Fibroblast of skin of left quadriceps (primary cell): Measurements from ENCODE around the gene COL25A1.

Experiments used
- DNase-seq, 2 experiments: peaks; one replicate each; pipeline ENCODE4 v3.0.0-alpha.2; 2013; ENCODE audit warnings: low read depth in 2 of 2

The COL25A1 gene

DNA sequence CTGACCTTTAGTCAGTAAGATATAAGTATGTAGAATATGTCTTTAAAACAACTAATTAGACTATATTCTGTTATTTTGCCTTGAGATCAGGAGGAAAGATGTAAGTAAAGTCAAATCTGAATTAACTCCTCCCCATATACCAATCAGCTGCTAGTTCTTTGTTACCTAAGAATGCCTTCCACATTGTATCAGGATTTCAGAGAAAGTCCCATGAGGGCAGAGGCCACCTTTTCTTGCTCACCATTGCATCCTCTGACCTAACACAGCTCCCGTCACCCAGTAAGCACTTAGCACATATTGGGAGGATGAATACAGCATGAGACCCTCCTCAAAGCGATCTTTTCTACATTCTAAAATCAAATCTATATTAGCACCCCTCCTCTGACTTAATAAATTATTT, 87.0 kb downstream of the COL25A1 start:
- no peak for DNase-seq

DNA sequence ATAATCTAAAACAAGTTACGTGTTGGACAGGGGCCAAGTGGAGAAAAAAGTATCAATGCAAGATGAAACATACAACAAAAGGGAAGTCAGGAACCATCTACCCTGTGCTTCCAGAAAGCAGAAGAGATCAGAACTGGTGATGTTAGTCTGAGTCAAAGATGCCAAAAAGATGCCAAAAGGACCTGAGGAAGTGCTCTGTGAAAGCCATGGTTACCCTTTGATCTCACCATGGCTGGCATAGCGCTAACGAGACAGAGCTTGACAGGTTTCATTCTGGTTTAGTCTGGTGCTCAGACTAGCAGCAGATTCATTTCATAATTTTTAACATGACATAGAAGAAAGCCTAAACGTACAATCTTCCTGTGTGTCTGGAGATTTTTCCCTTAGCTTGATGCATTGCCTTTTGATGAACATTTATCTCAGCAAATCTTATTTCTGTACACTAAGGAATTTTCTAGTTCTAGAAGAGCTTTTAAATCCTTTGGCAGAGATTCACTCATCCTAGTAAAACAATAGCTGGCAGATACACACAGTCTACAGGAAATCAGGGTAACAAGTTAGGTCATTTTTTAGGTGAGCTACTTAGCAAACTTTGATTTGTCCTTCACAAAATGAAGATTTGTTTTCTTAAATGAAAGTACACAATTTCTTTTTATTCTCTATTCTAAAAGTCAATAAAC, 87.7 kb downstream of the COL25A1 start:
- no peak for DNase-seq

- no peak for DNase-seq
These were observed 89.4 kb downstream of the COL25A1 start for GRCh38 chr4:109213056-109213455.

- peak; percentile 12 to 21 for DNase-seq
These were observed 90.8 kb downstream of the COL25A1 start for GRCh38 chr4:109211671-109212070.

DNA sequence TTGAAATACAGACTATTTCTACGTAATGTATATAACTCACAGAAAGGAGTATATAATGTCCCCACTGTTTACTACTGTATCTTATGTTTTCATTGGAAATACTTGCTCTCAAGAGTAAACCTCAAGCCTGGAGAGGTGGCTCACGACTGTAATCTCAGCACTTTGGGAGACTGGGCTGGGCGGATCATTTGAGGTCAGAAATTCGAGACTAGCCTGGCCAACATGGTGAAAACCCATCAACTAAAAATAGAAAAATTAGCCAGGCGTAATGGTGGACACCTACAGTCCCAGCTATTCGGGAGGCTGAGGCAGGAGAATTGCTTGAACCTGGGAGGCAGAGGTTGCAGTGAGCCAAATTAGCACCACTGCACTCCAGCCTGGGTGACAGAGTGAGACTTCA, 92.8 kb downstream of the COL25A1 start:
- no peak for DNase-seq

DNA sequence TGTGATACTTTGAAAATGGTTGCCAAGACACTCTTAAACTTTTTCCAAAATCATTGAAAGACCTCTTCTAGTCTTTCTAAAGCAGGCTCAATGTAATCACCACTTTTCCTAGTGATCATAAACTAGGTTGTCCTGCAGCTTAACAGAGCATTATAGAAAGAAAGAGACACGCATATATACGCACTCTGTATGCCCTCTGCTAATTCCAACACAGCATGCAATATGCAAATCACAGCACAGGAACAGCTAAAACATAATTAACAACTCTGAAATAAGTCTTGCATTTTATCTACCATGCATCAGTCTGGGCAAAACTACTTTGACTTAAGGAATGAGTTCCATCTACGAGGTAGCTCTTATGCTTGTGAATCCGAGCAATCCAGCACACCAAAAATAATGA, 94.6 kb downstream of the COL25A1 start:
- DNase-seq, result no peak

DNA sequence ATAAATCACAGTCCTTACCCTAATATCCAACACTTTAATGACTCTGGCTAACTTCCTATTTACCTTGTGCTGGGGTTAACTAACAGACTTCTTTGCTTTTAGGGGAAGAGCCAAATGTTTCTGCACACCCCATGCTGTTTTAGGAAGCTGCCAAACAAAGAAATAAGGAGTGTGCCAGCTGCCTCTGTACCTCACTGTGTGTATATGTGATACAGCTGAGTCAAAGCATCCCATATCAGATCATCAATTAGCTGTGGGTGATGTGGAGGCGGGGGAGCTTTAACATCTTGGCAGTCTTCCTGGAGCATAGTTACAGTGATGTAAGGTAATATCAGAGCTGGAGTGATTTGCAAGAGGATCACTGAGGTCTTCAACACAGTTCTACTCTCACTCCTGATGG, 95.4 kb downstream of the COL25A1 start:
- DNase-seq, result peak; percentile 88 to 89

DNA sequence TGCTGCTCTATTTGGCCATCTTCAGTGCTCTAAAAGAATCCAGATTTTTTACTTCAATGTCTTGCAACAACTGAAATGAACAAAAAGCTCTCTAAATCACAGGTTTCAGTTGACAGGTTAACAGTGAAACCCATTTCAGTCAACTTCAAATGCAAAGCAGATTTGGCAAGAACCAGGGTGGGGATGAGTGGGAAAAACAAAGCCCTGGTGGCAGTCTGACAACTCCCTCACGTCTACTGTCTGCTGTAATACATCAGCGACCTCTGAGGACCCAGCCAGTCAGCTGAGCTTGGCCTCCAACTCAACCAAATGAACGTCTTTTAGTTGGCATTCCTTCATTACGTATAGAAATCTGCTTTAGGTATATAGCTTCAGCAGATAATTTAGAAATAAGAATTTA, 95.8 kb downstream of the COL25A1 start:
- DNase-seq, result peak; percentile 62 to 63

- no peak for DNase-seq
These were observed 97.3 kb downstream of the COL25A1 start for GRCh38 chr4:109205186-109205585.

DNA sequence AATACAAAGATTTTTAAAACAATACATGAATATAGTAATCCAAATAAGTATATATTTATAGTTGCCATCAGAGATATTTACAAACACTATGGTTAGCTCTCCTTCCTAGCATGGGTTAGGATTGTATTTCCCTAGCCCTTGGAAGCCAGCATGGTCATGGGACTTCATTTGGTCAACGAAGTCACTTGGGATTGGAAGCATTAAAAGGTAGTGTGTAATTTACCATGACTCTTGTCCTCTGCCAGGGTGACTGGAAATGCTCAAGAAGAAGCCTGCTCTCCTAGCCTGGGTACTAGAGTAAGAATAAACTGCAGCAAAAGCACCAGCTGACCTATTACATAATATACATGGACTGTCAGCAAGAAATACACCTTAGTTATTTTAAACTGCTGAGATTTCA, 102.9 kb downstream of the COL25A1 start:
- no peak for DNase-seq

DNA sequence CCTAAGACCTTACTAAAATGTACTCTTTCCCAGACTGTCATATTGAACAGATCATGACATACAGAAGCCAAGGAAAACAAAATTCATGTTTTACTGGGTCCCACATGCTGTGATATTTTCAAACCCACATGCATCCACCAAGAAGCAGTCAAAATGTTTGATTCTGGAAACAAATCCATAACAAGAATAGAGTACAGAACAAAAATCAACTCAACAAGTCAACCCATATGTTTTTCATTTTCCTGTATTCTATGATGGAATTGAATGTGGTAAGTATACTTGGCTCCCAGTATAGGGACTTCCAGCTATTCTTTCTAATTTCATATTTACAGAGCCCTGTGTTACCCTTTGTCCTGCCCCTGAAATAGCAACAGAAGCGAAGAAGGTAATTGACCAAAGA, 106.8 kb downstream of the COL25A1 start:
- no peak for DNase-seq

DNA sequence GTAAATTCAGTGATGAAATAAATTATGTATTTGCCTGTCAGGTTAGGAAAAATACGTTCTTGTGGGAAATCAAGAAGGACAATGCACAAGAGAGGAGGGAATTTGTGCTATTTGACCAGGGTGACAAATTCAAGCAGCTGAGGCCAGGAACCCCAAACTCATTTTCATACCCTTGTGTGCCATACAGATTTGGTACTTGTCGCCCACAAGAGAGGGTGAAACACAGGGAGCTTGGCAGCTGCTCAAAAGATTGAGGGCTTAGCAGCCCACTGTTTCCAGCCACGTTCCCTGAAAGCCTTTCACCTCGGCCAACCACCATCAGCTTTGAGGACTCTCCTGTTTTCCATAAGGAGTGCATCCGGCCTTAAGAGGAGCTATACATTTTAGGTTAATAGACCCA, 111.2 kb downstream of the COL25A1 start:
- DNase-seq, result no peak

- no peak for DNase-seq
These were observed 116.0 kb downstream of the COL25A1 start for GRCh38 chr4:109186458-109186945.

DNA sequence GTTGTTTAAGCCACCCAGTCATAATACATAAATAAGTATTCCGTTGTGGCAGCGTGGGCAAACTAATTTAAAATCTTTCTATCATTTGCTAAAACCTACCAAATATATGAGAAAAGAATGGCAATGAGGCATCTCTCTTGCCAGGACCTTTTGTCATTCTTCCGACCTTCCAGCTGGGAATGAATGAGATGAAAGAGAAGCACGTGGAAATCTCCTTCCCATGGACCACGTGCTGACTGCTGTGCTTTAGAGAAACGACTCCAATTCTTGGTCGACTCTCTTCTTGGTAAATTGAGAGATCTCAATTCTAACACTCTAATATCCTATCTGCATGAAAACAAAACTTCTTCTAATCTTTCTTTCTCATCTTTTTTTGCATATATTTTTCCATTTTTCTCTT, 116.5 kb downstream of the COL25A1 start:
- DNase-seq, result no peak

GRCh38 chr4:109185548-109185947, 116.9 kb downstream of the COL25A1 start:
- no peak for DNase-seq

- no peak for DNase-seq
These were observed 117.9 kb downstream of the COL25A1 start for GRCh38 chr4:109184491-109184961.

- no peak for DNase-seq
These were observed 118.4 kb downstream of the COL25A1 start for GRCh38 chr4:109183931-109184490.

- DNase-seq, result no peak
These were observed 119.8 kb downstream of the COL25A1 start for GRCh38 chr4:109182696-109183095.

- no peak for DNase-seq
These were observed 123.4 kb downstream of the COL25A1 start for GRCh38 chr4:109179061-109179460.

GRCh38 chr4:109177096-109177810, 125.2 kb downstream of the COL25A1 start:
- no peak for DNase-seq

GRCh38 chr4:109174224-109174953, 128.1 kb downstream of the COL25A1 start:
- DNase-seq, result no peak

DNA sequence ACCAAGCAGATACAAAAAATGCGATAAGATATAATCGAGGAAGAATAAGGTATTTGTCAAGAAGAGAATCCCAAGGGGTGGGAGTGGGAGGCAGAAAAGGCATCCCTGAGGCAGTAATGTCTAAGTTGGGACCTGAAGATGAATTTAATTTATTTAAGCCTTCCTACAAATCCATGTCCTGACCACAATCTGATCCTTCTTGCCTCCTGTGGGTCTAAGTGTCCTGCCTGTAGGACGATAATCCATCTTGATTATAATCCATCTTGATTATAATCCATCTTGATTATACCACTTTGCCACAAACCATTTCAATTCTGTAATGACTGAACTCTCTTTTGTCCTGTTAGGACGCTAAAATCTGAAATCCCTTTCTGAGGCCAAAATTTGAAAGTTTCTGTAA, 130.2 kb downstream of the COL25A1 start:
- DNase-seq, result no peak
